GM19099 (cell line): Measurements from ENCODE around the gene DDX51.

Experiments
- POLR2A ChIP-seq: IDR thresholded peaks from 3 replicates; pipeline ENCODE4 v1.6.1; 2011; ENCODE audit warnings: low read depth; ENCODE audit not compliant: insufficient read length; ENCODE audit errors: extremely low read depth

The DDX51 gene

DNA sequence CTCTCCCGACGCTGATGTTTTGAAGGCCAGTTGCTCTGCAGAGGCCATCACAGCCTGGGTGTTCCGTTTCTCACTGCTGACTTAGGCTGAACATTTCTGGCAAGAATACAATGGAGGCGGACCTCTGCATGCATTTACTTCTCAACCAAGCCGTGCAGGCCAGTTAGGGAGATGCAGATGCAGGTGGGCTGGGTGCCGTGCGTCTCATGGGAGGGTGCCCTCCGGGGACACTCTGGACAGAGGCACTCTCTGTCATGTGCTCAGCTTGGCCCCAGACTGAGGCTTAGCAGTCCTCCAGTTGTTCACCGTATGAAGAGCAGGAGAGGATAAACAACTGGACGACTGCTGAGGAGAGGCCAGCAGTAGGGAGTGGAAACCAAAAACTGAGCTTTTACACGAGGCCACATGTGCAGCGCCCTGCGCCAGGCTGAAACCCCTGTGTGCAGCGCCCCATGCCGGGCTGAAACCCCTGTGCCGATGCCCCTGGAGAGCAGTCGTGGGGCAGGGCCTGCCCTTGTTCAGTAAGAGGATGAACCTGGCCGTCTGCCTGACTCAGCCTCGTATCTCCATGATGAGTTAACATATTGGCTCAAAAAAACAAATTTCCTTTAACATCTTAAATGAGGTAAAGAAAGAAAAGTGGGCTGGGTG is 32.3 kb downstream of the DDX51 start:
- no peak for TF ChIP-seq POLR2A

DNA sequence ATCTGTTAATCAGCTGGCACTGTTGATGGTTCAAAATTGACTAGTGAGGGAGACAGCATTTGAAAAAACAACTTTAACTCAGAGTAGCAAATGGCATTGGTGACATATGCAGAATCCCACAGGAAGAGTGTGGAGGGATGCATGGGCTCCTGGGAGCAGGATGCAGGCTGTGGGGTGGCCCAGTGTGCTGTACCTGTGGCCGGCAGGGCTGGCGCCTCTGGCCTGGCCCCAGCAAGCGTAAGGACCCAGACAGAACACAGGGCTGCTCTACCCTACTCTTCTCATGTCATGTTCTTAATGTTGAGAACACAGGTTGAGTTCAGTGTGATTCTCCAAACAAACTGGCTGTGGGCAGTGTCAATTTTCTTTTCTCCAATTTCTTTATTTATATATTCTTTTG is 33.4 kb downstream of the DDX51 start:
- no peak for TF ChIP-seq POLR2A

DNA sequence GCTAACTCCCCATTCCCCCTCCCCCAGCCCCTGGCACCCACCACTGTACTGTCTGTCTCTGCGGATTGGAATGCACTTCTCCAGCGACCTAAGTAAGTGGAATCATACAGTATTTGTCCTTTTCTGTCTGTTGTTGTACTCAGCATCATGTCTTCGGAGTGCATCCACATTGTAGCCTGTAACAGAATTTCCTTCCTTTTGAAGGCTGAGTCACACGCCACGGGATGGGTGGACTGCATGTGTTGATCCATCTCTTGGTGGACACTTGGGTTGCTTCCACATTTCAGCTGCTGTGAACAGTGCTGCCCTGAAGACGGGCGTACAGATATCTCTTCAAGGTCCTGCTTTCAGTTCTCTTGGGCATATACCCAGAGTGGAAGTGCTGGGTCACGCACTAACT is 34.4 kb downstream of the DDX51 start:
- TF ChIP-seq POLR2A: no peak

DNA sequence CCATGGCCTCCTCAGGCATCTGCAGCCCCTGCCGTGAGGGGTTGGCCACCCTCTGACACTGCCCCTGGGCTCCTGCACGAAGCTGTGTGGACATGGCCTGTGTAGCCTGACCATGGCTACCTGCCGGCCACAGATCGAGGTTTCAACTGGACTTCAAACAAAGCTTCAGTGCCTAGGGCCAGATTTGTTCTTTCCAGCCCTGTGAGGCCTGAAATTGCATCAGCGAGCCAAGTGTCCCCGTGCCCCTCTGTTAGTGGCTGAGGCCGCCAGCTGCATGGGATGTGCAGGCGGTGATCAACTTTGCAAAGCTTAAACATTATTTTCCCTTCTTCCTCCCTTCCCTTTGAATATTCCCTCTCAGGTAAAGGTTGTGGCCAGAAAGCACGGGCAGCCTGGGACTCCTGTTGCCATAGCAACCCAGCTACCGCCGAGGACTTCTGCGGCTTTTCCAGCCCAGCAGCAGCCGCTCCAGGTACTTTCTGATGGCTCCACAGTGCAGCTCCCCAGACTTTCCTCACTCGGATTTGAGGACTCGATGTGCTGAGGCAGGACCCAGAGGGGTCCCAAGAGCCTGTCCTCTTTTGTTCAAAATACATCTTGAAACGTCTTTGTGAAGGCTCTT is 35.8 kb downstream of the DDX51 start:
- no peak for TF ChIP-seq POLR2A

DNA sequence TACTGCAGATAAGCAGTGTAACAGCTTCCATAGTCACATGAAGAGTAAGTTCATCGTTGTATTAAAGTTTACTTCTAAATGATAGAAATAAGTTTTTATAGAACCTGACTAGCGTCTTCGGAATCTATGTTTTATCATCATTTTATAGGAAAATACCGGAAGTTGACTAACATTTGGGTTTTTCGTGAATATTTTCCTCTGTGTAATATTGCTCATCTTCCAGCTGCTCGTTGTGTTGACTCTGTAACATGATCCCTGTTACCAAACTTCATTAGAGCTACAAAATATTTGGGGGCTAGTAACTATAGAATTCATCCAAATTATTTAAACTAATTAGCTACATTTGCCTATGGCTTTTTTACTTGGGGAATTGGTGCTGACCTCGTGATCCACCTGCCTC is 37.2 kb downstream of the DDX51 start:
- no peak for TF ChIP-seq POLR2A

DNA sequence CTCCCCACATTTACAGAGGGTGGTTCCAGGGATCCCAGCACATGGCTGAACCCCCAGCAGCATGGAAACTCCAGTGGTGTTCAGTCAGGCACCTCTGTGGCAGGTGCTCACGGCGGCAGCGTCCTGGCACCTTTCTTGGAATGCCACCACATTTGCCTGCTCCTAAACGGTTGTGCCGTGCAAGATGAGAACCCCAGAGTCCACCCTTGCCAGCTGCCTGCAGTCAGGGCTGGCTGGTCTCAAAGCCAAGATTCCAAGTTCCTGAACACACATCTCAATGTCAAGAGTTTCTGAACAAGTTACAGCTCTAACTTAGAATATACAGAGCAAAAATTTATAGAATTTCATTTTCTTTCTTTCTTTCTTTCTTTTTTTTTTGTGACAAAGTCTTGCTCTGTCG is 38.7 kb downstream of the DDX51 start:
- no peak for TF ChIP-seq POLR2A

DNA sequence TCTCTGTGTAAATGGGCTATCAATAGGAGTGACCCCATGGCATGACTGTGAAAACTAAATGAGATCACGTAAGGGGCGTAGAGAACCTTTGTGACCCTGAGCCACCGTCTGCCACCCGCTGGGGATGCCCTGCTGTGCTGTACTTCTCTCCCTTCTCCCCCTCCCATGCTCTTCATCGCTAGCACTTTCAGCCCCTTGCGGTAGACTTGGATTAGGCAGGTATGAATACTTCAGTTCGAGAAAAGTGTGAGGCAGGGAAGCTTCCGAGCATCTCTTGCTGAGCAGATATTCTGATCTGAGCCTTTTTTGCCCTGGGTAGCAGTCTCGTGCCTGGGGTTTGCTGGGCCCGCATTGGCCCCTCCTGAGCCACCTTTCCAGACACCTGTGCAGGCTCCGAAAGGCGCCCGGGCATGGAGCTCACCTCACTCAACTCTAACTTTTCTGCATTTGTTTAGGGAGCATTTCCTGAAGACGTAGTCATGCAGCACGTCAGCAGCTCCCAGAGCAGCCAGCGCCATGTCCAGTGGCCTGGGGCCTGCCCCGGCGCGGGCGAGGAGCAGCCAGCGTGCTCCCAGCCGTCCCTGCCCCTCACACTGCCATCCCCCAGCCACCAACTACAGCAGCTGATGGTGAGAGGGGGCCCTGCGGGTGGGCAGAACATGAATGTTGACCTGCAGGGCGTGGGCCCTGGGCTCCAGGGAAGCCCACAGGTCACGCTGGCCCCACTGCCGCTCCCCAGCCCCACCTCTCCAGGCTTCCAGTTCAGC is 40.4 kb downstream of the DDX51 start:
- no peak for TF ChIP-seq POLR2A

DNA sequence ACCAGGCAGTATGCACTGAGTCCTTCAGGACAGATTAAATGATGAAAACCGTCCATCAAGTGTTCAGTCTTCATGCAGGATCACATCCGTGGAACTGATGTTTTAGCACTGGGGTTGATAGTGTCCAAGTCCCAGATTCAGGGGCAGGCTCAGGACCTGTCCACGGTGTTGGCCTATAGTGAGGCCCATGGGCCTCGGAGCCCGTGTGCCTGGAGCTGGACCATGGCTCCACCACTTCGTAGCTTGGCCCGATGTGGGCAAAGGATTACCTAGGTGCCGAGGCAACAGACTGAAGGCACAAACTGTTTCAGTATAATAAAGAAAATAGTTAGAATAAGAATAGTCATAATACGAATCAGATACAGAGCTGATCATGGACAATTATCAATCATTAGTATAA is 41.8 kb downstream of the DDX51 start:
- TF ChIP-seq POLR2A: no peak

DNA sequence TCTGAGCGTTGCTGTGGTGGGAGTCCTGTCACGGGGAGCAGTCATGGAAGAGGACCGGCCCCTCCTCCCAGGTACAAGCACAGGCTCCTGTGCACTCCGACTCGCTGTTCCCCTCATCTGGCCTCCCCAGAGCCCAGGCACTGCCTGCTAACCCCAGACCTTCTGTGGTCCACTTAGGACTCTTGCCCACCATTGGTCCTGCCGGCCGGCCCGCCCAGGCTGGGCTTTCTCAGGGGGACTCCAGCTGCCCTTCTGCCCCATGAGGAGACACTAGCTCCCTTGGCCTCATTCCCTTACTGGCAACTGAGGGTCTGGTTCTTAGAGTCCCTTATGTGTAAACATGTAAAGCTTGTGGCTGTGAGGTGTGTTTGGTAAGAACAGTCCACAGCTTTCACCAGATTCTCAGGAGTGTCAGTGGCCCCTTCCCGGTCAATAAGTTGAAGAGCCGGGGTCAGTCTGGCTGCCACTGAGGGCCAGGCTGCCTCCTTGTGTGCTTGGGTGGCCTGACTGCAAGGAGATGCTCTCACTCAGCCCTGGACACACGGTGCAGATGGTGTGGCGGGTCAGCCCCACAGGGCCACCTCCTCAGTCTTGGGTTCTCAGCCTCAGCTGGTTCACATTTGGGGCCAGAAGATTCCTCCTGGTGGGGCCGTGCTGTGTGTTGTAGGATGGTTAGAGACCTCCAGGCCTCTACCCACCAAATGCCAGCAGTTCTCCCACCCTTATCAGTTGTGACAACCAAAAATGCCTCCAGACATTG is 43.6 kb downstream of the DDX51 start:
- TF ChIP-seq POLR2A: no peak

DNA sequence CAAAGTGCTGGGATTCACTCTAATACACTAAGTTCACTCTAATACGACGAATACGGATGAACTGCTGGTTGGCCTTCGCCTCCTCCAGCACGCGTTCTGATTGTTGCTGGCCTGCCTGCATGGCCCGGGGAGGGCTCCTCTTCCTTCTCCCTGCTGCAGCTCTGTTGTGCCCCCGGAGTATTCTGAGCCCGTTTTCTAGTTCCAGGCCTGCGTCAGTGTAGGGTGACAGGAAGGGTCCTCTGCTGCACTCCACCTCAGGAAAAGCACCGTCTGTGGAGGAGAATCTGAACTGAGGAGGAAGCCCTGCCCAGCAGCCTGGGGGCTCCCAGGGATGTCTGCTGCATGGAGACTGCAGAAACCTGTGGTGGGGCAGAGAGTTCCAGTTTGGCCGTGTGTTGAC is 44.4 kb downstream of the DDX51 start:
- TF ChIP-seq POLR2A: no peak

DNA sequence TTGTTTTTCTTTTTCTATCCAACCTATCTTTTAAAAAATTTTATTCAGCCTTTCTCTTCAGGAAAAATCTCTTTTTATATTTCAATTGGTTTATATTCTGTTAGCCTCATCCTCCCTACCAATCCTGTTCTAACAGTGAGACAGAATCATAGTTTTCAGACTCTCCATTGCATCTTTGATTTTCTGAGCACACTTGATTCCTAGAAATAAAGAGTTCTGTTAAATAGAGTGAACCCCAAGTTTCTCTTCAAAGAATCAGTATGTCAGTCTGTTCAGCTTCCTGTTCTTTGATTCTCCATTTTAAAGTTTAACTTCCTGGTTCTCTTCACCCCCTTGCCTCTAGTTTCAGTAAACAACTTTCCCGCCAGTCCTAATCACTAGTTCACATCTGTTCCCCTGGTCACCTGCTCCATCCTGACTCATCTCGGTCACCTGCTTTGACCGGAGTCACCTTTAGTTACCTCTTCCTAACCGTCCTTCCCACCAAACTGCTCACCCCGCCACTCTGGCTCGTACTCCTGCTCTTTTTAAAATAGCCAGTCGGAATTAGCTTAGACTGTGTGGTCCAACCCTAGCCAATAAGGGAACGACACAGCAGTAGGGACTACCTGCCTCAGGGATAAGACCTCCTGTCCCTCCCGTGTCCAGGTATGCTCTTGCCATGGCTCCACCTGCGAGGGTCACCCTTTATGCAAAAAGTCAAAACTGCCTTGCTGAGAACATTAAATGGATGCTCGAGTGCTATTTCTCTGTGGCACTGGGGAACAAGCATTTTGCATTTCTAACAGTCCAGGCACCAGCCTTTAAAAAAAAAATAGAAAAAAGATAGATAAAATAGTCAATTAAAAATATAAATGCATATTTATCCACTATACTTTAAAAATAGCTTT is 48.4 kb downstream of the DDX51 start:
- TF ChIP-seq POLR2A: no peak

DNA sequence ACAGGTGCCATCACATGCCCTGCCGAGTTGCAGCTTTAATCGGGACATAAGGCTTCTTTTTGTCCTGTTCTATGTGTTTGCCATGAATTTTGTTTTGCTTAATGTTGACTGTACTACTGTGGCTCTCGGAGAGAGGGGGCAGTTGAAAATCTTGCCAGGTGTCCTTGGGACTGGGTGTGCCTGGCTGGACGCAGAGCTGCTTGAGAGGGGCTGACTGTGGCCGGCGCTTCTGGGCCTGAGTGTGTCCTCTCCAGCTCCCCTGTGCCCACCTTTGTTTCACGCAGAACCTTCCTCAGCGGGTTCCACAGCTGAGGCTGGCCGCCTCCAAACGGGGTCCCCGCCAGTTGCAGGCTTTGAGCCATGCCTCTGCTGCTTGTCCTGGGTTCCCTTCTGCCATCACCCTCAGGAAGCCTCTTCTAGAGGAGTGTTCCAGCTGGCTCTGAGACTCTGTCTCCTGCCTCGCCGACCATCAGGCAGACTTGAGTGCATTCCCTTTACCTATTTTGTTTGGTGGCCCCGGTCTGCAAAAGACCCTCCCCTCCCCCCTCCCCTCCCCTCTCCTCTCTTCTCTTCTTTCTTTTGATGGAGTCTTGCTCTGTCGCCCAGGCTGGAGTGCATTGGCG is 49.7 kb downstream of the DDX51 start:
- TF ChIP-seq POLR2A: no peak

DNA sequence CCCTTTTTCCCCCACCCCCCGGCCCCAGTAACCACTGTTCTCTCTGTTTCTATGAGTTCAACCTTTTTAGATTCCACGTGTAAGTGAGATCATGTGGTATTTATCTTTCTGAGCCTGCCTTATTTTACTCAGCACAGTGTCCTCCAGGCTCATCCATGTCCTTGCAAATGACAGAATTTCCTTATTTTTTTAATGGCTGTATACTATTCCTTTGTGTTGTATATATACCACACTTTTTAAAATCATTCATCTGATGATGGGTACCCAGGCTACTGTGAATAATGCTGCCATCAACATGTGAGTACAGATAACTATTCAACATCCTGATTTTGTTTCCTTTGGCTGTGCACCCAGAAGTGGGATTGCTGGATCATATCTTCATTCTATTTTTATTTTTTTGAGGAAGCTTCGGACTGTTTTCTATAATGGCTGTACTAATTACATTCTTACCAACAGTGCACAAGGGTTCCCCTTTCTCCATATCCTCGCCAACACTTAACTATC is 54.7 kb downstream of the DDX51 start:
- TF ChIP-seq POLR2A: no peak
